HEK293T (cell line): ENCODE measurements around the gene VEZF1.

Source experiments
- HDGF ChIP-seq: fragments of 450-650 bp; IDR thresholded peaks from 2 replicates; pipeline ENCODE4 v1.6.1; 2017; ENCODE audit warnings: antibody characterized with exemption, borderline replicate concordance
- L3MBTL2 ChIP-seq: fragments of 450-650 bp; conservative IDR thresholded peaks from 2 replicates; pipeline ENCODE4 v1.6.1; 2016; ENCODE audit warnings: mild to moderate bottlenecking
- SP1 ChIP-seq: fragments of 450-650 bp; IDR thresholded peaks from 2 replicates; pipeline ENCODE4 v1.6.1; 2017
- SUZ12 ChIP-seq: fragments of 450-650 bp; IDR thresholded peaks from 2 replicates; pipeline ENCODE4 v1.6.1; 2016; ENCODE audit warnings: mild to moderate bottlenecking
- TARDBP ChIP-seq: fragments of 450-650 bp; IDR thresholded peaks from 2 replicates; pipeline ENCODE4 v1.6.1; 2016
- ZNF384 ChIP-seq: fragments of 450-650 bp; IDR thresholded peaks from 2 replicates; pipeline ENCODE4 v1.6.1; 2016

DNA sequence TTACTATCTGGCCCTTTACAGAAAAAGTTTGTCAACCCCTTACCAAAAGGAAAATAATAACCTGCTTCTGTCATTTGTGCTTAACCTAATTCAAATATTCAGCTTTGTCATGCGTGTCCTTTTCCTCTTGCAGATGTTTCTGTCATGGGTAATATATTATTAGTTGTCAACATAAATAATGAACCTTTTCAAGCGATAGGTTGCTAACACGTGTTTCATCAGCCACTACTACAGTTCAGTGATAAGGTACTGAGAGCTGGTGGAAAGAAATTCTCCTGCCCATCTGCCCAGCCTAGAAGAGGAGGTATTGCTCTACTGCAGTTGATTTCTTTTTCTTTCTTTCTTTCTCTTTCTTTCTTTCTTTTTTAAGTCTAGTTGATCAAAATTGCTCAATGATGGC, 31.0 kb upstream of the VEZF1 start:
- TF ChIP-seq SP1: no peak
- TF ChIP-seq ZNF384: no peak
- TF ChIP-seq SUZ12: no peak
- no peak for TF ChIP-seq HDGF
- TF ChIP-seq L3MBTL2: no peak
- TF ChIP-seq TARDBP: no peak
